Panc1 (cell line): ENCODE data around the gene GOLGA3. TPM values are rescaled to one million over a fixed set of nuclear protein-coding genes. Genes with fewer than 3 reads are reported as not detected.
"Not testable (repeated sequence)": the region's sequence is repeated elsewhere in the genome, so short reads cannot be mapped to it uniquely, and the experiment has no call there.

ENCODE experiments used
- ATAC-seq: fragments of 200-7000 bp; cut with Tn5 transposase; 2 replicates; pipeline ENCODE4 v1.9.1; 2020; ENCODE audit warnings: mild to moderate bottlenecking, moderate library complexity
- BruUV-seq: library from RNA; stranded (reverse); fragments of 400-500 nt; replicated peaks from 2 replicates; lab custom pipeline; 2021; lab: Mats Ljungman, UMichigan
- CTCF ChIA-PET: fragments of 300-600 bp; sonication (Branson Sonifier 250); formaldehyde crosslinking; loops from one replicate; lab custom pipeline; 2022; ENCODE audit warnings: antibody characterized with exemption; lab: Charles Lee
- POLR2A ChIA-PET: fragments of 300-600 bp; sonication (Branson Sonifier 250); formaldehyde crosslinking; loops from one replicate; lab custom pipeline; 2022; ENCODE audit warnings: antibody characterized with exemption; lab: Charles Lee
- DNase-seq: peaks from one replicate; pipeline ENCODE4 v3.0.0-alpha.2; 2010; ENCODE audit warnings: low read depth, low spot score
- H3K27ac ChIP-seq: 2 replicates; pipeline ENCODE4 v1.5.1; 2011; ENCODE audit warnings: mild to moderate bottlenecking, low read length, inconsistent platforms
- H3K27me3 ChIP-seq: fragments of 200-500 bp; sonication (Bioruptor generic); 2 replicates; pipeline ENCODE4 v1.6.0; 2014; ENCODE audit warnings: low read length, inconsistent platforms; ENCODE audit not compliant: control insufficient read depth, insufficient read depth
- H3K36me3 ChIP-seq: fragments of 200-500 bp; sonication (Bioruptor generic); 2 replicates; pipeline ENCODE4 v1.5.1; 2014; ENCODE audit warnings: inconsistent platforms, mild to moderate bottlenecking, low read length, moderate library complexity; ENCODE audit not compliant: control insufficient read depth, insufficient read depth
- H3K4me1 ChIP-seq: 2 replicates; pipeline ENCODE4 v1.5.1; 2011; ENCODE audit warnings: inconsistent platforms, mild to moderate bottlenecking, low read length, moderate library complexity; ENCODE audit not compliant: control insufficient read depth, insufficient read depth
- H3K4me3 ChIP-seq, 2 experiments: 2 replicates each; pipeline ENCODE4 v1.5.1; 2011 to 2012; ENCODE audit warnings: low read depth in 2 of 2, low read length in 2 of 2, mild to moderate bottlenecking in 2 of 2, inconsistent platforms in 1 of 2, moderate library complexity in 1 of 2
- H3K9me3 ChIP-seq: fragments of 200-500 bp; sonication (Bioruptor generic); 2 replicates; pipeline ENCODE4 v1.5.1; 2014; ENCODE audit warnings: low read depth, mild to moderate bottlenecking, inconsistent platforms, low read length, moderate library complexity; ENCODE audit not compliant: control insufficient read depth, insufficient read depth
- POLR2AphosphoS5 ChIP-seq: IDR thresholded peaks from 2 replicates; pipeline ENCODE4 v1.6.1; 2012; ENCODE audit warnings: mild to moderate bottlenecking, low read depth, low read length, moderate library complexity
- SIN3A ChIP-seq: IDR thresholded peaks from 2 replicates; pipeline ENCODE4 v1.6.1; 2012; ENCODE audit warnings: low read depth, mild to moderate bottlenecking, low read length, moderate library complexity, borderline replicate concordance; ENCODE audit not compliant: insufficient read depth
- TCF7L2 ChIP-seq: IDR thresholded peaks from 2 replicates; pipeline ENCODE4 v1.6.1; 2011; ENCODE audit warnings: mild to moderate bottlenecking, low read depth, low read length, inconsistent platforms
- in situ Hi-C: cut with HindIII; loops from 2 replicates; pipeline ENCODE4 v1.10.0; 2016; ENCODE audit warnings: low sequenced_read_pairs, low pct_unique_long_range_greater_than_20kb
- intact Hi-C: fragments of 100-400 bp; cut with micrococcal nuclease; formaldehyde crosslinking; loops from one replicate; pipeline ENCODE4 v1.10.0; 2022; ENCODE audit not compliant: unreplicated experiment
- total RNA-seq: library from RNA; stranded (reverse); gene quantifications from one replicate; pipeline ENCODE4 v1.2.1, GENCODE V29; 2021; ENCODE audit not compliant: unreplicated experiment
- TF ChIP-seq, protein P1 (sequence below), 2 experiments: IDR thresholded peaks; 2 replicates each; pipeline ENCODE4 v1.6.1; 2011 to 2012; ENCODE audit warnings: low read depth in 2 of 2, control low read depth in 1 of 2, low read length in 1 of 2, mild to moderate bottlenecking in 1 of 2, moderate library complexity in 1 of 2; ENCODE audit not compliant: insufficient read depth in 1 of 2
- TF ChIP-seq, protein P2 (sequence below): fragments of 450-650 bp; IDR thresholded peaks from 2 replicates; pipeline ENCODE4 v1.5.1; 2017; ENCODE audit warnings: mild to moderate bottlenecking

The GOLGA3 gene
- total RNA-seq, 1 experiment from 2014 or later = 61.1 TPM

DNA sequence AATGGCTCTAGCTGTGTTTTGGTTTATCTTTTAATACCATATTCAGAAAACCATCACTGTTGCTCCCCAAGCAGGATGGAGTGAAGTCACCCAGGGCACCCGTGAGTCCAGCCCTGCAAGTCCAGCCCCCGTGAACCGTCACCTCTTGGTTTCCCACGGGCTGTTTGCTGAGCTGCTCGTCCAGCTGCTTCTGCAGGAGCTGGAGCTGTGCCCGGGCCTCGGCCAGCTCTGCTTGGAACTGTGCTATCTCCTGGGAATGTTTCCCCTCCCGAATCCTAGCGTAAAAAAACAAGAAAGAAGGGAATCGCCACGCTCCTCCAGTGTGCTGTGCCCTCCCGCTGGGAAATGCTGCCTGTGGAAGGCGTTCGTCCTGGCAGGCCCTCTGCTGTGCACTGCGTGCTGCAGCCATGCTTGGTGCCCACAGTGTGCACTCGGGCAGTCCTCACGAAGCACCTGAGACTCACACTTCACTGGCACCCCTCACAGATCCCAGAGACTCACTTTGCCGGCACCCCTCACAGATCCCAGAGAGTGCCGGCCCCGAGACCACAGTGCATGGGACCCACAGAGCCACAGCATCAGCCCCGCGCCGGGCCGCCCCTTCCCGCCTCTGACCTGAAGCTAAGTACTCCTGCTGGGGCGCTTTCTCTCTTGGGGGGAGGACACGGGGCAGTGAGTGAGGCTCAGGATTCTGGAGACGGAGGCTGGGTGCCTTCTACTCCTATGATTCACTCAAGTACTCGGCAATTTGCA, 51.7 kb downstream of the GOLGA3 start:
- DNase-seq = no peak
- intact Hi-C loops = no loop called here
- TF ChIP-seq TCF7L2 (no peak), SIN3A (no peak), POLR2AphosphoS5 (no peak)
- TF ChIP-seq, protein P1, sequence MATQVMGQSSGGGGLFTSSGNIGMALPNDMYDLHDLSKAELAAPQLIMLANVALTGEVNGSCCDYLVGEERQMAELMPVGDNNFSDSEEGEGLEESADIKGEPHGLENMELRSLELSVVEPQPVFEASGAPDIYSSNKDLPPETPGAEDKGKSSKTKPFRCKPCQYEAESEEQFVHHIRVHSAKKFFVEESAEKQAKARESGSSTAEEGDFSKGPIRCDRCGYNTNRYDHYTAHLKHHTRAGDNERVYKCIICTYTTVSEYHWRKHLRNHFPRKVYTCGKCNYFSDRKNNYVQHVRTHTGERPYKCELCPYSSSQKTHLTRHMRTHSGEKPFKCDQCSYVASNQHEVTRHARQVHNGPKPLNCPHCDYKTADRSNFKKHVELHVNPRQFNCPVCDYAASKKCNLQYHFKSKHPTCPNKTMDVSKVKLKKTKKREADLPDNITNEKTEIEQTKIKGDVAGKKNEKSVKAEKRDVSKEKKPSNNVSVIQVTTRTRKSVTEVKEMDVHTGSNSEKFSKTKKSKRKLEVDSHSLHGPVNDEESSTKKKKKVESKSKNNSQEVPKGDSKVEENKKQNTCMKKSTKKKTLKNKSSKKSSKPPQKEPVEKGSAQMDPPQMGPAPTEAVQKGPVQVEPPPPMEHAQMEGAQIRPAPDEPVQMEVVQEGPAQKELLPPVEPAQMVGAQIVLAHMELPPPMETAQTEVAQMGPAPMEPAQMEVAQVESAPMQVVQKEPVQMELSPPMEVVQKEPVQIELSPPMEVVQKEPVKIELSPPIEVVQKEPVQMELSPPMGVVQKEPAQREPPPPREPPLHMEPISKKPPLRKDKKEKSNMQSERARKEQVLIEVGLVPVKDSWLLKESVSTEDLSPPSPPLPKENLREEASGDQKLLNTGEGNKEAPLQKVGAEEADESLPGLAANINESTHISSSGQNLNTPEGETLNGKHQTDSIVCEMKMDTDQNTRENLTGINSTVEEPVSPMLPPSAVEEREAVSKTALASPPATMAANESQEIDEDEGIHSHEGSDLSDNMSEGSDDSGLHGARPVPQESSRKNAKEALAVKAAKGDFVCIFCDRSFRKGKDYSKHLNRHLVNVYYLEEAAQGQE (IDR thresholded peaks at IDR 0.05; ENCODE audit: insufficient read depth in 1 of 2, low read depth in 2 of 2, low read length in 1 of 2) = no peak
- TF ChIP-seq, protein P2, sequence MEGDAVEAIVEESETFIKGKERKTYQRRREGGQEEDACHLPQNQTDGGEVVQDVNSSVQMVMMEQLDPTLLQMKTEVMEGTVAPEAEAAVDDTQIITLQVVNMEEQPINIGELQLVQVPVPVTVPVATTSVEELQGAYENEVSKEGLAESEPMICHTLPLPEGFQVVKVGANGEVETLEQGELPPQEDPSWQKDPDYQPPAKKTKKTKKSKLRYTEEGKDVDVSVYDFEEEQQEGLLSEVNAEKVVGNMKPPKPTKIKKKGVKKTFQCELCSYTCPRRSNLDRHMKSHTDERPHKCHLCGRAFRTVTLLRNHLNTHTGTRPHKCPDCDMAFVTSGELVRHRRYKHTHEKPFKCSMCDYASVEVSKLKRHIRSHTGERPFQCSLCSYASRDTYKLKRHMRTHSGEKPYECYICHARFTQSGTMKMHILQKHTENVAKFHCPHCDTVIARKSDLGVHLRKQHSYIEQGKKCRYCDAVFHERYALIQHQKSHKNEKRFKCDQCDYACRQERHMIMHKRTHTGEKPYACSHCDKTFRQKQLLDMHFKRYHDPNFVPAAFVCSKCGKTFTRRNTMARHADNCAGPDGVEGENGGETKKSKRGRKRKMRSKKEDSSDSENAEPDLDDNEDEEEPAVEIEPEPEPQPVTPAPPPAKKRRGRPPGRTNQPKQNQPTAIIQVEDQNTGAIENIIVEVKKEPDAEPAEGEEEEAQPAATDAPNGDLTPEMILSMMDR = no peak
- H3K4me1 ChIP-seq = no peaks in the 10 kb centered on the region
- H3K9me3 ChIP-seq = no peaks in the 10 kb centered on the region
- ChIA-PET POLR2A (no interaction called here), CTCF (no interaction called here)
- in situ Hi-C loops = no loop called here
- H3K27ac ChIP-seq = no peak overlapping the region
- H3K36me3 ChIP-seq = peaks cover 19% of the 10 kb centered on the region
- H3K4me3 ChIP-seq = no peak overlapping the region
- ATAC-seq = no peak
- H3K27me3 ChIP-seq = no peaks in the 10 kb centered on the region
- BruUV-seq = no TSS peak

DNA sequence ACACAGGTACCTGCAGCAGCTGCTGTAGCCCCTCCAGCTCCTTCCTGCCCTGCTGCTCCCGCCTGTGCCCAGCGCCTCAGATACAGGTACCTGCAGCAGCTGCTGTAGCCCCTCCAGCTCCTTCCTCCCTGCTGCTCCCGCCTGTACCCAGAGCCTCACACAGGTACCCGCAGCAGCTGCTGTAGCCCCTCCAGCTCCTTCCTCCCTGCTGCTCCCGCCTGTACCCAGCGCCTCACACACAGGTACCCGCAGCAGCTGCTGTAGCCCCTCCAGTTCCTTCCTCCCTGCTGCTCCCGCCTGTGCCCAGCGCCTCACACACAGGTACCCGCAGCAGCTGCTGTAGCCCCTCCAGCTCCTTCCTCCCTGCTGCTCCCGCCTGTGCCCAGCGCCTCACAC, 52.4 kb downstream of the GOLGA3 start:
- H3K4me3 ChIP-seq, ATAC-seq, H3K27me3 ChIP-seq, CTCF ChIA-PET, H3K9me3 ChIP-seq, DNase-seq, intact Hi-C loops, H3K27ac ChIP-seq, POLR2A ChIA-PET, BruUV-seq, H3K4me1 ChIP-seq, in situ Hi-C loops: not testable (repeated sequence)
- H3K36me3 ChIP-seq = peaks cover 19% of the 10 kb centered on the region

DNA sequence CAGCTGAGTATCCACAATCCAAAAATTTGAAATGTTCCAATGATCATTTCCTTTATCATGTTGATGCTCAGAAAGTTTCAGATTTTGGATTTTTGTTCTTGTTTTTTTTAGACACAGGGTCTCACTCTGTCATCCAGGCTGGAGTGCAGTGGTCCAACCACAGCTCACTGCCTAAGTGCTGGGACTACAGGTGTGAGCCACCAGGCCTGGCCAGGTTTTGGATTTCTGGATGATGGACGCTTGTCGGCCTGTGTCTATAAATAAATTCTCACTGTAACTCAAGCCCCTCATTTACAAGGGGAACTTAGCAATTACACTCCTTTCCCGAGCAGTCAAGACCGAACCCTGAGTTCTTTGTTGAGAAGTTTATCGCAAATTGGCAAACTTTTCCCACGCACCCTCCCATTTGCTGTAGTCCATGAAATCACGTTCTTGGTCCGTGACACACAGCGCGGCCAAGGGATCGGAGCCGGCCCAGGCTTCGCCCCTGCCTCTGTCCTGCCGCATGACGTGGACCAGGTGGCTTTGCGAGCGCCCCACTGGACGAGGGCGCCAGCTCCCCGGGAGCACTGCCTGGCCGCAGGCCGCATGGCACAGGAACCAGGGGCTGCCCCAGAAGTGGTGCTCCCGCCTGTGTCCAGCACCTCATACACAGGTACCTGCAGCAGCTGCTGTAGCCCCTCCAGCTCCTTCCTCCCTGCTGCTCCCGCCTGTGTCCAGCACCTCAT, 53.0 kb downstream of the GOLGA3 start:
- ChIA-PET POLR2A (no interaction called here), CTCF (no interaction called here)
- Histone ChIP-seq H3K9me3 (no peaks in the 10 kb centered on the region), H3K27me3 (no peaks in the 10 kb centered on the region), H3K4me3 (no peak overlapping the region), H3K36me3 (peaks cover 19% of the 10 kb centered on the region), H3K27ac (no peak overlapping the region), H3K4me1 (no peaks in the 10 kb centered on the region)
- in situ Hi-C loops (no loop called here), intact Hi-C loops (no loop called here)
- no peak for TF ChIP-seq TCF7L2
- TF ChIP-seq SIN3A = no peak
- TF ChIP-seq, protein P2 = no peak
- no peak for TF ChIP-seq POLR2AphosphoS5
- TF ChIP-seq, protein P1 (IDR thresholded peaks at IDR 0.05; ENCODE audit: insufficient read depth in 1 of 2, low read depth in 2 of 2, low read length in 1 of 2) = no peak
- BruUV-seq = no TSS peak
- DNase-seq = no peak
- ATAC-seq = no peak
